ENCODE results near the gene RPP25L.

The RPP25L gene

DNA sequence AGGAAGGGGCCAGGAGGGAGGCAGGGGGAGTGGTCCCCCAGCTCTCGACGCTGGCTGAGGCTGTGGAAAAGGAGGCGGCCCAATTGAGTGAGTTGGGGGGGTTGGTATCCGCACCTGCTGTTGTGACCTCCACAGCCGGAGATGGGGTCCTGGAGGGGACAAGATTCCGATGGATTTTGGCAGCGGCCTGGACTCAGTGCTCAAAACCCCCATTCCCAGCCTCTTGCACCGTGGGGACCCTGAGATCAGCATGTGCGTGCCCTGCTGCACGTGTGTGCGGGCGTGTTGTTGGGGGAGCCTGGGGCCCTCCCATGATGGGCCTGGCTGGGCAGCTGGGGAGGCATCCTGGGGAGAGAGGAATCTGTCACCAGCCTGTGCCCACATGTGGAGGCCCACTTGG is 37.3 kb downstream of the RPP25L start:
- Histone ChIP-seq H3K4me1 (ENCODE audit: control insufficient read depth, low read length) (no peaks in the 10 kb centered on the region), H3K79me2 (ENCODE audit: control insufficient read depth, low read length) (no peaks in the 10 kb centered on the region), H3K36me3 (ENCODE audit: control insufficient read depth, low read length) (no peaks in the 10 kb centered on the region), H4K20me1 (ENCODE audit: control insufficient read depth, insufficient read depth, low read depth, low read length) (no peaks in the 10 kb centered on the region; the same call in 1 of the 2 replicates), H3K9me2 (replicated peaks; ENCODE audit: control insufficient read depth, low read length) (no peaks in the 10 kb centered on the region), H3K27me3 (ENCODE audit: control insufficient read depth, low read length) (peaks cover 28% of the 10 kb centered on the region), H3K27ac (ENCODE audit: low read depth, low read length) (no peak overlapping the region), H3K4me2 (ENCODE audit: low read length) (no peak overlapping the region), H3F3A (ENCODE audit: control insufficient read depth, insufficient read depth) (no peaks in the 10 kb centered on the region), H3K4me3 (ENCODE audit: low read length) (no peak overlapping the region), H3K9me3 (ENCODE audit: control insufficient read depth, insufficient read depth, low read length) (no peaks in the 10 kb centered on the region)
- TF ChIP-seq, protein P1, sequence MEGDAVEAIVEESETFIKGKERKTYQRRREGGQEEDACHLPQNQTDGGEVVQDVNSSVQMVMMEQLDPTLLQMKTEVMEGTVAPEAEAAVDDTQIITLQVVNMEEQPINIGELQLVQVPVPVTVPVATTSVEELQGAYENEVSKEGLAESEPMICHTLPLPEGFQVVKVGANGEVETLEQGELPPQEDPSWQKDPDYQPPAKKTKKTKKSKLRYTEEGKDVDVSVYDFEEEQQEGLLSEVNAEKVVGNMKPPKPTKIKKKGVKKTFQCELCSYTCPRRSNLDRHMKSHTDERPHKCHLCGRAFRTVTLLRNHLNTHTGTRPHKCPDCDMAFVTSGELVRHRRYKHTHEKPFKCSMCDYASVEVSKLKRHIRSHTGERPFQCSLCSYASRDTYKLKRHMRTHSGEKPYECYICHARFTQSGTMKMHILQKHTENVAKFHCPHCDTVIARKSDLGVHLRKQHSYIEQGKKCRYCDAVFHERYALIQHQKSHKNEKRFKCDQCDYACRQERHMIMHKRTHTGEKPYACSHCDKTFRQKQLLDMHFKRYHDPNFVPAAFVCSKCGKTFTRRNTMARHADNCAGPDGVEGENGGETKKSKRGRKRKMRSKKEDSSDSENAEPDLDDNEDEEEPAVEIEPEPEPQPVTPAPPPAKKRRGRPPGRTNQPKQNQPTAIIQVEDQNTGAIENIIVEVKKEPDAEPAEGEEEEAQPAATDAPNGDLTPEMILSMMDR (IDR thresholded peaks at IDR 0.05; ENCODE audit: low read depth, low read length, poor library complexity, severe bottlenecking): no peak
- no peak for TF ChIP-seq EZH2phosphoT487 (IDR thresholded peaks at IDR 0.05; ENCODE audit: borderline replicate concordance, low read length)

DNA sequence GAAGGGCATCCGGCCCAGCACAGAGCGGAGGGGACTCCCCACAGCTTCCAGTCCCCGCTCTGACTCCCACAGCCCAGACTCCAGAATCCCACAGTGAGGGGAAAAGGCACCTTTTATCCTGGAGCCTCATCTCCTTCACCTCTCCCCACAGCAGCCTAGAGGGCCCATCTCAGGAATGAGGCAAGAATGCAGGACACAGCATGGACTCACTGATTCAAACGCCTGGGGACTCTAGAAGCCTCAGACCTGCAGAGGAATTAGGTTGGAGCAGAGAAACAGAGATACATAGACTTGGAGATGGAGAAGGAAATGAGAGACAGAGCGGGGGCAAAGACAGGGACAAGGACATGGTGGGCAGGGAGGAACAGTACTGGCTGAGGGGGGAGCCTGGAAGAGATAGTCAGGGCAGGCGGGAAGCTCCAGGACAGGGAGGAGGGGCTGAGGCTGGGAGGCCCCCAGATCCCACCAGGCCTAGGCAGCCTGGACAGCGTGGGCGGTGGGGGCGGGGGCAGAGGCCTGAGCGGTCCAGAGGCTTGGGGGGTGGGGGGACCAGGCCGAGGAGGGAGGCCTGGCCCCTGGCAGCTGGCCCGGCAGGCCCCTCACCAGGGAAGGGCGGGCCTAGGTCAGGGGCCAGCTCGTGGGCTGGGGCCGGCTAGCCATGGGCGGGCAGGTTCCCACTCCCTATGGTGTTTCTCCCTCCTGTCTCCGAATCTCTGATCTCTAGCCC is 38.1 kb downstream of the RPP25L start:
- peaks cover 24% of the 10 kb centered on the region for H3K27me3 ChIP-seq (ENCODE audit: control insufficient read depth, low read length)
- no peak overlapping the region for H3K4me3 ChIP-seq (ENCODE audit: low read length)
- H3K27ac ChIP-seq (ENCODE audit: low read depth, low read length): no peak overlapping the region
- no peaks in the 10 kb centered on the region for H3K79me2 ChIP-seq (ENCODE audit: control insufficient read depth, low read length)
- H3K36me3 ChIP-seq (ENCODE audit: control insufficient read depth, low read length): no peaks in the 10 kb centered on the region
- TF ChIP-seq, protein P1 (IDR thresholded peaks at IDR 0.05; ENCODE audit: low read depth, low read length, poor library complexity, severe bottlenecking): no peak
- TF ChIP-seq EZH2phosphoT487 (IDR thresholded peaks at IDR 0.05; ENCODE audit: borderline replicate concordance, low read length): no peak
- H4K20me1 ChIP-seq (ENCODE audit: control insufficient read depth, insufficient read depth, low read depth, low read length): no peaks in the 10 kb centered on the region; the same call in 1 of the 2 replicates
- no peaks in the 10 kb centered on the region for H3F3A ChIP-seq (ENCODE audit: control insufficient read depth, insufficient read depth)
- H3K4me1 ChIP-seq (ENCODE audit: control insufficient read depth, low read length): no peaks in the 10 kb centered on the region
- H3K9me2 ChIP-seq (replicated peaks; ENCODE audit: control insufficient read depth, low read length): no peaks in the 10 kb centered on the region
- no peaks in the 10 kb centered on the region for H3K9me3 ChIP-seq (ENCODE audit: control insufficient read depth, insufficient read depth, low read length)
- H3K4me2 ChIP-seq (ENCODE audit: low read length): no peak overlapping the region

GRCh38 chr9:34572628-34573027 is 39.3 kb downstream of the RPP25L start:
- Histone ChIP-seq H3K79me2 (ENCODE audit: control insufficient read depth, low read length) (no peaks in the 10 kb centered on the region), H3K4me2 (ENCODE audit: low read length) (no peak overlapping the region)

More at GRCh38 chr9:34572628-34573027, 39.3 kb downstream of the RPP25L start:
- H3K9me2 ChIP-seq (replicated peaks; ENCODE audit: control insufficient read depth, low read length): no peaks in the 10 kb centered on the region
- peaks cover 26% of the 10 kb centered on the region for H3K27me3 ChIP-seq (ENCODE audit: control insufficient read depth, low read length)
- H3K4me1 ChIP-seq (ENCODE audit: control insufficient read depth, low read length): no peaks in the 10 kb centered on the region
- no peaks in the 10 kb centered on the region; the same call in 1 of the 2 replicates for H4K20me1 ChIP-seq (ENCODE audit: control insufficient read depth, insufficient read depth, low read depth, low read length)
- H3K4me3 ChIP-seq (ENCODE audit: low read length): no peak overlapping the region
- TF ChIP-seq EZH2phosphoT487 (IDR thresholded peaks at IDR 0.05; ENCODE audit: borderline replicate concordance, low read length): no peak
- TF ChIP-seq, protein P1 (IDR thresholded peaks at IDR 0.05; ENCODE audit: low read depth, low read length, poor library complexity, severe bottlenecking): no peak
- H3K9me3 ChIP-seq (ENCODE audit: control insufficient read depth, insufficient read depth, low read length): no peaks in the 10 kb centered on the region
- no peak overlapping the region for H3K27ac ChIP-seq (ENCODE audit: low read depth, low read length)
- no peaks in the 10 kb centered on the region for H3F3A ChIP-seq (ENCODE audit: control insufficient read depth, insufficient read depth)
- H3K36me3 ChIP-seq (ENCODE audit: control insufficient read depth, low read length): no peaks in the 10 kb centered on the region
